Natural killer cell (primary cell): ENCODE measurements around the gene GALR2. TPM values are rescaled to one million over a fixed set of nuclear protein-coding genes. Genes with fewer than 3 reads are reported as not detected.
A peak's percentile ranks its signal among the peaks of the same experiment; 100 is the strongest.

Source experiments
- ATAC-seq, 3 donors: fragments of 150-1000 bp in 2 of 3; fragments of 200-7000 bp in 1 of 3; cut with Tn5 transposase; 1 replicate in 1 of 3; 2 replicates in 2 of 3; pipeline ENCODE4 v1.10.0; 2021; ENCODE audit warnings: mild to moderate bottlenecking in 2 of 3, moderate library complexity in 2 of 3
- DNase-seq, 2 donors: peaks; one replicate each; pipeline versions ENCODE4 v3.0.0 to v3.0.0-alpha.2; 2013 to 2021; ENCODE audit warnings: mixed read lengths in 1 of 2
- H3K27ac ChIP-seq: one replicate; pipeline ENCODE4 v1.5.1; 2013; ENCODE audit warnings: mild to moderate bottlenecking, low read length
- H3K27me3 ChIP-seq: one replicate; pipeline ENCODE4 v1.6.1; 2013; ENCODE audit warnings: low read length; ENCODE audit not compliant: control insufficient read depth, insufficient read depth
- H3K36me3 ChIP-seq: one replicate; pipeline ENCODE4 v1.6.1; 2013; ENCODE audit warnings: low read length; ENCODE audit not compliant: control insufficient read depth, insufficient read depth
- H3K4me1 ChIP-seq: one replicate; pipeline ENCODE4 v1.6.1; 2013; ENCODE audit warnings: low read length; ENCODE audit not compliant: control insufficient read depth, insufficient read depth
- H3K4me3 ChIP-seq: one replicate; pipeline ENCODE4 v1.5.1; 2013; ENCODE audit warnings: low read length
- H3K9me3 ChIP-seq: one replicate; pipeline ENCODE4 v1.6.1; 2013; ENCODE audit warnings: low read length; ENCODE audit not compliant: control insufficient read depth, insufficient read depth
- H3K27ac Mint-ChIP-seq, 2 donors: one replicate each; pipeline ENCODE4 v1.8.0; 2022; ENCODE audit warnings: mild to moderate bottlenecking in 2 of 2, mixed read lengths in 2 of 2, moderate library complexity in 1 of 2
- H3K27me3 Mint-ChIP-seq, 2 donors: one replicate each; pipeline ENCODE4 v1.8.0; 2022; ENCODE audit warnings: low read depth in 2 of 2, mixed read lengths in 2 of 2
- H3K36me3 Mint-ChIP-seq: one replicate; pipeline ENCODE4 v1.8.0; 2022; ENCODE audit warnings: mixed read lengths
- H3K4me1 Mint-ChIP-seq, 2 donors: one replicate each; pipeline ENCODE4 v1.8.0; 2022; ENCODE audit warnings: mixed read lengths in 2 of 2
- H3K4me3 Mint-ChIP-seq: one replicate; pipeline ENCODE4 v1.8.0; 2022; ENCODE audit warnings: mild to moderate bottlenecking, moderate library complexity, mixed read lengths
- H3K9me3 Mint-ChIP-seq, 2 donors: one replicate each; pipeline ENCODE4 v1.8.0; 2022; ENCODE audit warnings: mixed read lengths in 2 of 2
- WGBS: methylation state at CpG from one replicate; pipeline ENCODE4 v1.1.7; 2013; ENCODE audit warnings: missing lambda C conversion rate; ENCODE audit not compliant: insufficient coverage; 5-methylcytosine and 5-hydroxymethylcytosine counted together
- intact Hi-C: fragments of 100-400 bp; cut with micrococcal nuclease; formaldehyde crosslinking; loops from one replicate; pipeline ENCODE4 v1.14.2; 2022
- total RNA-seq, 4 donors: library from RNA; stranded (reverse); fragments of 120-200 nt in 1 of 4; gene quantifications; one replicate each; pipeline versions ENCODE4 v1.2.3 to v1.2.4, GENCODE V29; 2013 to 2022
- TF ChIP-seq, protein P1 (sequence below): fragments of 200-600 bp; IDR thresholded peaks from one replicate; pipeline ENCODE4 v1.8.0; 2022; ENCODE audit warnings: antibody characterized with exemption

GALR2 gene
- total RNA-seq, 3 donors from 2014 or later (not counting 1 experiment from before 2014, with no cell fraction given), result 0.27 to 0.53 TPM; not detected in 1

DNA sequence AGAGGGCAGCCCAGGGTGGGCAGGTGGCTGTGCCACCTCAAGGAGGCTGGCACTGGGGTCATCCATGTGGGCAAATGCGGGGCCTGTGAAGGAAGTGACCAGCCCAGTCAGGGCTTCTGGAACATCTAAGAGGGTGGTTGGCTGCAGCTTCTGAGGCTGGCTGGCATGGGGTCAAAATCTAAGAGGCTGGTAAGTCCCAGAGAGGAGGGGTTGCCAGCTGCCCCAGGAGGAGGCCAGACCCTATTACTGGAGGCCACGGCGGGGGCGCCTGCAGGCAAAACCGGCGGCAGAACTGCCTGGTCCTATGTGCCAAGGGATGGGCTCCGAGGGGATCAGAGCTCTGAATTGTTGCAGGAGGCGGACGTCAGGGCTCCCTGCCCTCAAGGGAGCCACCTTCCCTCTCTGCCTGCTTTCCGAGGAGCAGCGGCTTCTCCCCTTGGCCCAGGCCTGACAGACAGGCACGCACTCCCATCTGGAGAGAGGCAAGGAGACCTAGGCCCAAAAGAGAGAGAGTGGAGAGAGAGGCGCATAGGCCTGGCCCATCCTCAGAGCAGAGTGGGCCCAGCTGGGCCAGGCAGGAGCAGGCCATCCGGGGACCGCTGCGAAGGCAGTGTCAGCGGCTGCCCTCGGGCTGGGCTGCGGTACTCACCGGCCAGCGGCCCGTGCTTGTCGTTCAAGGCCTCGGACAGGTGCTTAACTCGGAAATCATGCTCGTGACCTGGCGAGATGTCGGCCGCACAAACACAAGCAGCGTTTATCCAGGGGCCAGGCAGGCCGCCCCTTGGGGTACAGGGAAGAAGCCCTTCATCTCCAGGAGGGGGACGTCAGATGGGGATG, 15.3 kb downstream of the GALR2 start:
- intact Hi-C loops, result no loop called here
- H3K36me3 Mint-ChIP-seq, result no peaks in the 10 kb centered on the region
- no peaks in the 10 kb centered on the region for H3K9me3 Mint-ChIP-seq
- no peak overlapping the region for H3K27ac Mint-ChIP-seq
- H3K27me3 Mint-ChIP-seq, result no peaks in the 10 kb centered on the region
- H3K36me3 ChIP-seq, result peaks cover 92% of the 10 kb centered on the region
- no peak overlapping the region for H3K4me3 ChIP-seq
- no peaks in the 10 kb centered on the region for H3K9me3 ChIP-seq
- no peaks in the 10 kb centered on the region for H3K4me1 Mint-ChIP-seq
- H3K4me1 ChIP-seq, result no peaks in the 10 kb centered on the region
- DNase-seq (no peak), ATAC-seq (no peak)
- H3K27me3 ChIP-seq, result no peaks in the 10 kb centered on the region
- no peak overlapping the region for H3K4me3 Mint-ChIP-seq
- no peak overlapping the region for H3K27ac ChIP-seq
- TF ChIP-seq, protein P1, sequence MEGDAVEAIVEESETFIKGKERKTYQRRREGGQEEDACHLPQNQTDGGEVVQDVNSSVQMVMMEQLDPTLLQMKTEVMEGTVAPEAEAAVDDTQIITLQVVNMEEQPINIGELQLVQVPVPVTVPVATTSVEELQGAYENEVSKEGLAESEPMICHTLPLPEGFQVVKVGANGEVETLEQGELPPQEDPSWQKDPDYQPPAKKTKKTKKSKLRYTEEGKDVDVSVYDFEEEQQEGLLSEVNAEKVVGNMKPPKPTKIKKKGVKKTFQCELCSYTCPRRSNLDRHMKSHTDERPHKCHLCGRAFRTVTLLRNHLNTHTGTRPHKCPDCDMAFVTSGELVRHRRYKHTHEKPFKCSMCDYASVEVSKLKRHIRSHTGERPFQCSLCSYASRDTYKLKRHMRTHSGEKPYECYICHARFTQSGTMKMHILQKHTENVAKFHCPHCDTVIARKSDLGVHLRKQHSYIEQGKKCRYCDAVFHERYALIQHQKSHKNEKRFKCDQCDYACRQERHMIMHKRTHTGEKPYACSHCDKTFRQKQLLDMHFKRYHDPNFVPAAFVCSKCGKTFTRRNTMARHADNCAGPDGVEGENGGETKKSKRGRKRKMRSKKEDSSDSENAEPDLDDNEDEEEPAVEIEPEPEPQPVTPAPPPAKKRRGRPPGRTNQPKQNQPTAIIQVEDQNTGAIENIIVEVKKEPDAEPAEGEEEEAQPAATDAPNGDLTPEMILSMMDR, result no peak
- WGBS, result 97% methylated on average over 32 of the region's 32 CpGs

DNA sequence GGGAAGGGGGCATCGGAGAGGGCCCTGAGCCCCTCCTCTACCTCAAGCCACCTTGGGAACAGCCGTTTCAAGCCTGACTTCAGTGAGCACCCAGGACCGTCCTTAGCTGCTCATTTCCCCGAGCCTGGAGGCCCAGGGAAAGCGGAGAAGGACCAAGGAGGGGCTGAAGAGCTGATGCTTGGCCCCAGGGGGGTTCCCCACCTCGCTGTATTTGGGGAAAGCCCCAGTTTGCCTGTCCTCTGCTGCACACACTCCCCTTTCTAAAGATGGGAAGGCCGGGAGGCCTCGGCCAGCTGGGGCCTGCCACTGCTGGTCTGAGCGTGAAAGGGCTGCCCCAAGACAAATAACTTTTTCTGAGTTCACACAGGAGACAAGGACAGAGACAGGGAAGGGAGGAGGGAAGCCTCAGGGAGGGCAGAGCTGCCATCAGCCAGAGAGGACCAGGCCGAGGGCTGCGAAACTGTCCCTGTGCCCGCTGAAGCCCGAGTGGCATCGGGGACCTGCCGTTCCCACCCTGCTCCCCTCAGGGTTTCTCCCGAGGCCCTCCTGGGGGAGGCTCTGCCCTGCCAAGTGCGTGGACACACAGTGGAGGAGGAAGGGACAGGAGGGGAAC, 16.0 kb downstream of the GALR2 start:
- Histone ChIP-seq H3K36me3 (peaks cover 92% of the 10 kb centered on the region), H3K27me3 (no peaks in the 10 kb centered on the region), H3K9me3 (no peaks in the 10 kb centered on the region), H3K27ac (no peak overlapping the region), H3K4me1 (no peaks in the 10 kb centered on the region), H3K4me3 (no peak overlapping the region)
- no peak for DNase-seq
- Mint-ChIP-seq H3K4me3 (no peak overlapping the region), H3K9me3 (no peaks in the 10 kb centered on the region), H3K27me3 (no peaks in the 10 kb centered on the region), H3K36me3 (no peaks in the 10 kb centered on the region), H3K27ac (no peak overlapping the region), H3K4me1 (no peaks in the 10 kb centered on the region)
- 95% methylated on average over 17 of the region's 17 CpGs for WGBS
- TF ChIP-seq, protein P1, result no peak
- no peak for ATAC-seq
- intact Hi-C loops, result no loop called here

DNA sequence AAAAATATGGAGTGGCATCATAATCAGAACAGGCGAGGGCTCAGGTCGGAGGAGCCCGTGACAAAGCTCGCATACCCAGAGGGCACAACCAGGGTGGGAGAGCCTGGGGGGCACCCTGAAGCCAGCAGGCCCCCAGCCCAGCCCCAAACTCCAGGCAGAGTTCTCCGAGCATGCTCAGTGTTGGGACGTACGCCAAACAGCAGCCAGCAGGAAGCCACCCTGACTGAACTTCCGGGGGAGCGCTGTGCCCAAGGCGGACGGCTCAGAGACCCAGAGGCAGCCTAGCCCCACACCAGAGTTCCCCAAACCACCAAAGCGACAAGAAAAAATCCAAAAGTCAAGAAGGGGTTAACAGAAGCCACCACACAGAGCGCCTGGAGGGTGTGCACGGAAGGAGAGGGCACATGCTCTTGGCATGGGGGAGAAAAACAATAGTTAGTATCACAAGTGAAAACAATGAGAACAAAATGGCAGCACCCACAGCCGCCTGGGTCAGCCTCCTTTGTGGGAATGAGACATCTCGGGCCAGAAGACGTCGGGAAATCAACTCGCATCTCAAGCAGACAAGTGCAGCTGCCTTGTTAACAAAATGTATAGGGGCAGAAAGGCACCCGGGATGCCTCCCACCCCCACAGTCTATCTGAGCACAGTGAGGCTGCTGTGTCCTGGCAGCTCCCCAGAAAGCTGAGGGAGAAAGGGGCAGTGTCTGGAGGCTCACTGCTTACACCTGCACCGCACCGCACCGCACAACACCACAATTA, 17.1 kb downstream of the GALR2 start:
- H3K27me3 ChIP-seq, result no peaks in the 10 kb centered on the region
- intact Hi-C loops, result no loop called here
- Mint-ChIP-seq H3K4me3 (no peak overlapping the region), H3K27ac (peak overlapping the region in 1 of 2 donors; percentile 24), H3K36me3 (no peaks in the 10 kb centered on the region), H3K9me3 (no peaks in the 10 kb centered on the region), H3K4me1 (peaks cover 0 to 3% of the 10 kb centered on the region in 2 donors), H3K27me3 (no peaks in the 10 kb centered on the region)
- no peaks in the 10 kb centered on the region for H3K4me1 ChIP-seq
- H3K36me3 ChIP-seq, result peaks cover 88% of the 10 kb centered on the region
- H3K4me3 ChIP-seq, result no peak overlapping the region
- WGBS, result 87% methylated on average over 23 of the region's 23 CpGs
- DNase-seq (peak in 1 of 2 donors; percentile 51), ATAC-seq (peak in 2 of 3 donors; percentile 41 to 60)
- H3K27ac ChIP-seq, result no peak overlapping the region
- TF ChIP-seq, protein P1, result no peak
- no peaks in the 10 kb centered on the region for H3K9me3 ChIP-seq
